Large intestine (tissue), 3 donors: ENCODE results near the gene EFNA3. TPM values are rescaled to one million over a fixed set of nuclear protein-coding genes. Genes with fewer than 3 reads are reported as not detected.
"Not testable (repeated sequence)": the region's sequence is repeated elsewhere in the genome, so short reads cannot be mapped to it uniquely, and the experiment has no call there.

Experiments used
- DNase-seq, 2 donors: peaks; one replicate each; pipeline versions ENCODE4 v3.0.0 to v3.0.0-alpha.2; 2013
- H3K27ac ChIP-seq: one replicate; pipeline ENCODE4 v1.5.1; 2013; ENCODE audit warnings: low read length
- H3K27me3 ChIP-seq: 2 replicates; pipeline ENCODE4 v1.6.1; 2013; ENCODE audit warnings: low read length; ENCODE audit not compliant: control insufficient read depth, insufficient read depth
- H3K36me3 ChIP-seq: 2 replicates; pipeline ENCODE4 v1.6.1; 2013; ENCODE audit warnings: low read length; ENCODE audit not compliant: control insufficient read depth, insufficient read depth
- H3K4me1 ChIP-seq: one replicate; pipeline ENCODE4 v1.6.1; 2013; ENCODE audit warnings: low read length; ENCODE audit not compliant: control insufficient read depth, insufficient read depth
- H3K4me3 ChIP-seq: one replicate; pipeline ENCODE4 v1.5.1; 2013; ENCODE audit warnings: low read length
- H3K9me3 ChIP-seq: one replicate; pipeline ENCODE4 v1.6.1; 2013; ENCODE audit warnings: mild to moderate bottlenecking, low read depth, low read length, moderate library complexity; ENCODE audit not compliant: control insufficient read depth
- WGBS: methylation state at CpG from one replicate; pipeline ENCODE4 v1.1.5; 2013; ENCODE audit warnings: low lambda C conversion rate; ENCODE audit not compliant: insufficient coverage; 5-methylcytosine and 5-hydroxymethylcytosine counted together
- polyA plus RNA-seq: library from polyadenylated mRNA; unstranded; fragments of 120-200 nt; gene quantifications from one replicate; pipeline ENCODE4 v1.2.1, GENCODE V29; 2013

EFNA3 gene
- polyA plus RNA-seq, 1 donor: 9.6 TPM

GRCh38 chr1:155110826-155111225 lies 32.2 kb downstream of the EFNA3 start:
- Histone ChIP-seq H3K36me3 (no peaks in the 10 kb centered on the region), H3K9me3 (no peaks in the 10 kb centered on the region), H3K27ac (no peak overlapping the region), H3K4me1 (peaks cover 24% of the 10 kb centered on the region), H3K4me3 (no peak overlapping the region), H3K27me3 (no peaks in the 10 kb centered on the region)
- no peak for DNase-seq
- 90% methylated on average over 3 of the region's 8 CpGs for WGBS

GRCh38 chr1:155113450-155113980 lies 34.9 kb downstream of the EFNA3 start:
- H3K4me3 ChIP-seq: no peak overlapping the region
- no peaks in the 10 kb centered on the region for H3K27me3 ChIP-seq
- no peaks in the 10 kb centered on the region for H3K9me3 ChIP-seq
- 100% methylated on average over 1 of the region's 5 CpGs for WGBS
- no peak for DNase-seq
- H3K36me3 ChIP-seq: no peaks in the 10 kb centered on the region
- no peak overlapping the region for H3K27ac ChIP-seq
- H3K4me1 ChIP-seq: peaks cover under 1% of the 10 kb centered on the region

- no peak for DNase-seq
- Histone ChIP-seq H3K4me1 (peaks cover 11% of the 10 kb centered on the region), H3K9me3 (no peaks in the 10 kb centered on the region), H3K36me3 (no peaks in the 10 kb centered on the region), H3K27ac (no peak overlapping the region), H3K4me3 (no peak overlapping the region), H3K27me3 (no peaks in the 10 kb centered on the region)
- WGBS: 100% methylated on average over 1 of the region's 5 CpGs
Measured at GRCh38 chr1:155116113-155116764, 37.6 kb downstream of the EFNA3 start.

GRCh38 chr1:155117610-155118009 lies 39.0 kb downstream of the EFNA3 start:
- DNase-seq: peak in 1 of 2 donors; percentile 36
- Histone ChIP-seq H3K27me3 (no peaks in the 10 kb centered on the region), H3K27ac (no peak overlapping the region), H3K4me1 (peaks cover 12% of the 10 kb centered on the region), H3K36me3 (no peaks in the 10 kb centered on the region), H3K9me3 (no peaks in the 10 kb centered on the region), H3K4me3 (no peak overlapping the region)
- no CpG with 5 or more reads among the region's 4 CpGs for WGBS

DNA sequence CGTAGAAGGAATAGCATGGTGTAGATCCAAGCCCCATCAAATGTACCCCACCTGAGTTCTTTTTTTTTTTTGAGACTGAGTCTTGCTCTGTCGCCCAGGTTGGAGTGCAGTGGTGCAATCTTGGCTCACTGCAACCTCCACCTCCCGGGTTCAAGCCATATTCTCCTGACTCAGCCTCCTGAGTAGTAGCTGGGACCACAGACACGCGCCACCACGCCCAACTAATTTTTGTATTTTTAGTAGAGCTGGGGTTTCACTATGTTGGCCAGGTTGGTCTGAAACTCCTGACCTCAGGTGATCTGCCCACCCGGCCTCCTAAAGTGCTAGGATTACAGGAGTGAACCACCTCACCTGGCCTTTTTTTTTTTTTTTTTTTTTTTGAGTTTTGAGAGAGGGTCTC lies 39.5 kb downstream of the EFNA3 start:
- WGBS: no CpG with 5 or more reads among the region's 7 CpGs
- H3K4me3 ChIP-seq: not testable (repeated sequence)

DNA sequence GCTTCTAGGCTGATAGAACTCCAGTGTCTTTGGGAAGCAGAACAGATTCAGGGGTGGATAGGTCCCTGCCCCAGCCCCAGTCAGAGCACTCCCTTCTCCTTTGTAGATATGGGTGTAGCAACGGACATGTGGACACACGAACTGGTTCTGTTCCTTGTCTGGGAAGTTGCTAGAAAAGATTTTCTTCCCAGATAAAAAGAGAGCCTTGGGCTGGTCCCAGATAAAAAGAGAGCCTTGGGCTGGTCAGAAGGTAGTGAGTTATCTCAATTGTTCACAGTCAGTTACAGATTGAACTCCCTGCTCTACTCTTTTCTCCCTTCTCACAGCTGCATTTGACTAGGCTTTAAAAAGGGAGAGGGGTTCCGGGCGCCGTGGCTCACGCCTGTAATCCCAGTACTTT lies 41.6 kb downstream of the EFNA3 start:
- no peaks in the 10 kb centered on the region for H3K27me3 ChIP-seq

More for the DNA sequence above, 39.5 kb downstream of the EFNA3 start:
- H3K9me3 ChIP-seq, H3K27ac ChIP-seq, DNase-seq, H3K27me3 ChIP-seq, H3K36me3 ChIP-seq: not testable (repeated sequence)
- H3K4me1 ChIP-seq: peaks cover 12% of the 10 kb centered on the region

GRCh38 chr1:155121249-155121648 lies 42.6 kb downstream of the EFNA3 start:
- DNase-seq: peak in 1 of 2 donors; percentile 9
- H3K4me1 ChIP-seq: peaks cover 39% of the 10 kb centered on the region
- H3K36me3 ChIP-seq: no peaks in the 10 kb centered on the region
- H3K4me3 ChIP-seq: no peak overlapping the region
- no CpG with 5 or more reads among the region's 2 CpGs for WGBS
- H3K27ac ChIP-seq: no peak overlapping the region
- no peaks in the 10 kb centered on the region for H3K9me3 ChIP-seq
- peaks cover 5% of the 10 kb centered on the region for H3K27me3 ChIP-seq

More for the DNA sequence above, 41.6 kb downstream of the EFNA3 start:
- no peaks in the 10 kb centered on the region for H3K36me3 ChIP-seq
- no CpG with 5 or more reads among the region's 6 CpGs for WGBS
- H3K4me1 ChIP-seq: peaks cover 29% of the 10 kb centered on the region
- DNase-seq: peak in 1 of 2 donors; percentile 44
- H3K4me3 ChIP-seq: no peak overlapping the region
- peak overlapping the region; percentile 28 for H3K27ac ChIP-seq
- no peaks in the 10 kb centered on the region for H3K9me3 ChIP-seq

DNA sequence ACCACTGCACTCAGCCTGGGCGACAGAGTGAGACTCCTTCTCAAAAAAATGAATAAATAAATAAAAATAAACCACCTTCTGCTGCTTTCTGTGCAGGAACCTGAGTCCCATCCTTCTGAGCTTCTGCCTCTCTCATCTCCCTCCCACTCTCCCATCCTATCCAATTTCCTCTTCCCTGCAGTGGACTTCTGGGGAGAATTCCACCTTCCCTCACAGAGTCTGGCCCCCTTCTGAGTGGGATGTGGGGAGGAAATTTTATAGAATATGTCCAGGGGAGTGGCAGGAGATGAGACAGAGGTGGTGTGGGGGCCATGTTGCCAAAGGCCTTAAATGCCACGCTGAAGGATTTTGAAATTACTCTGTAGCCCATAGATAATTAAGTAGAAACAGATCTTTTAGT lies 43.7 kb downstream of the EFNA3 start:
- no peak overlapping the region for H3K4me3 ChIP-seq
- peaks cover 10% of the 10 kb centered on the region for H3K27me3 ChIP-seq
- peaks cover 48% of the 10 kb centered on the region for H3K4me1 ChIP-seq
- no peak for DNase-seq
- H3K27ac ChIP-seq: no peak overlapping the region
- H3K36me3 ChIP-seq: no peaks in the 10 kb centered on the region
- WGBS: 100% methylated on average over 1 of the region's 2 CpGs
- no peaks in the 10 kb centered on the region for H3K9me3 ChIP-seq

GRCh38 chr1:155123801-155124200 lies 45.2 kb downstream of the EFNA3 start:
- Histone ChIP-seq H3K27me3 (peaks cover 10% of the 10 kb centered on the region), H3K27ac (no peak overlapping the region), H3K9me3 (no peaks in the 10 kb centered on the region), H3K4me3 (no peak overlapping the region), H3K4me1 (peaks cover 49% of the 10 kb centered on the region), H3K36me3 (no peaks in the 10 kb centered on the region)
- peak in 1 of 2 donors; percentile 38 for DNase-seq
- 37% methylated on average over 2 of the region's 4 CpGs for WGBS

DNA sequence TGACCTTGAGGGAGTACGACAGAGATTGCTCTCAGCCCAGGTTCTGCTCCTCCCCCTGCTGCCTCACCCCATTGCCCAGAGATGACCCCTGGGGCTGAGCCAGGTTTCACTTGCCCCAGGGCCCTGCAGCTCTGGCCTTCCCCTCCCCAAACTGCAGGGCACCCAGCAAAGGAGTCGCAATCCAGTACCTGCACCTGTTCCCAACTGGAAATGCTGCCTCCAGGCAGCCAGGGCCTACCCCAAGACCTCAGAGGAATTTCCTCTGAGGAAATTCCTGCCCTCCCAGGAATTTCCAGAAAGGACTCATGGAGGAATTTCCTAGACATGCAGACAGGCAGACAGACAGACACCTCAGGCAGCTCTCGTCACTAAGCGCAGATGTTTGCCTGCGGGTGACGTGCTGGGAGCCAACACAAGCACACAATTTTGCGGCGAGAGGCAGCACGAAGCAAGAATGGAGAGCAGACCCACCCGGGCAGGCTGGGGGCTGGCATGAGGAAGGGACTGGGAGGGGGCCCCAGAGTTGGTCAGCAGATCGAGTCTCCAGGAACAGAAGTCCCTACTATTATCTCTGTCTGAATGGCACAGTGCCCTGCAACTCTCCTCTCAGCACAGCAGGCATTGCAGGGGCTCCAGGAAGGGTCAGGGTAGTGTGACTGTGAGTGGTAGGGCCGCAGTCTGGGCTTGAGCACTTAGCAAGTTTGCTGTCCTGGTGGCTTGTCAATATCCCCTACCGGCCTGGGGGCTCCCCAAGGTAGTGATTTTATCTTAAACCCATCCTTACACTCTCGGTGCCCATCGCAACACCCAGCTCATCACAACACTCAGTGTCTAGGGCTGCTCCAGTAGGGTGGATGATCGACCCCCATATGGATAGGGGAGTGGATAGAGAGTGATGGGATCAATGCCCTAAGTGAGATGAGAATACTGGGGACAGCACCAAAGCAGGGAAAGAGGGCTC lies 46.1 kb downstream of the EFNA3 start:
- H3K4me1 ChIP-seq: peaks cover 49% of the 10 kb centered on the region
- H3K4me3 ChIP-seq: no peak overlapping the region
- no CpG with 5 or more reads among the region's 16 CpGs for WGBS
- no peaks in the 10 kb centered on the region for H3K9me3 ChIP-seq
- no peaks in the 10 kb centered on the region for H3K36me3 ChIP-seq
- DNase-seq: peak in 1 of 2 donors; percentile 44
- peak overlapping the region; percentile 95 for H3K27ac ChIP-seq
- H3K27me3 ChIP-seq: peaks cover 10% of the 10 kb centered on the region
